Activated T-cell treated with anti-CD3 and anti-CD28 coated beads for 24 hours (primary cell): ENCODE results near the gene ADGB.
"Not testable (repeated sequence)": the region's sequence is repeated elsewhere in the genome, so short reads cannot be mapped to it uniquely, and the experiment has no call there.

Experiments
- DNase-seq: peaks from one replicate; pipeline ENCODE4 v3.0.0-alpha.2; 2020; ENCODE audit warnings: low read depth

ADGB gene

DNA sequence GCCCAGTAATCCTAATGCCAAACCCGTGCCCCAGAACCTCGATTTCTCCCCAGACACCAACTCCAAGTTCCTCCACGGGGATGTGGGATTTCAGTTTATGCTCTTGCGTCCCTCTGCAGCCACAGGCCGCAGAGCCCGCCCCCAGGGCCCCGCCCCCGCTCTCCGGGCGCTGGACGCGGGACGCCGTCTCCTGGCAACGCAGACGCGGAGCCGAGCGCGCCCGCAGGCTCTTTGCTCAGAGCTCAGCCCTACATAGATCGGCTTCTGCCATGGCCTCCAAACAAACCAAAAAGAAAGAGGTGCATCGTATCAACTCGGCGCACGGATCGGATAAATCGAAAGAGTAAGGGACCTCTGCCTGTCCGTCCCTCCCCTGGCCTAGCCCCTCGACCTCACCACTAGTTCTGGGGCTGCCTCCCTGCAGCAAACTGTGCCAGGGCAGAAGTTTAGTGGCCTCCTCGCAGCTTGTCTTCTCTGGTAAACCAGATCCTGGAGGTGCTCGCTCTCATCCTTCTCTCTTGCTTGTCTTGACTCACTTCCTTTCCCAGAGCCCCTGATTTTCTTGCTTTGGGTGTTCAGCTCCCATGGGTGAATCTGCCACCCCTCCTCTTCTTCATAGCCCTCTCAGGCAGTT, at the start of gene ADGB:
ADGB (plus strand) TSS at position 201 of the 634 bp plus-strand sequence; CDS start at position 270, 69 bp downstream.
- DNase-seq, result no peak

DNA sequence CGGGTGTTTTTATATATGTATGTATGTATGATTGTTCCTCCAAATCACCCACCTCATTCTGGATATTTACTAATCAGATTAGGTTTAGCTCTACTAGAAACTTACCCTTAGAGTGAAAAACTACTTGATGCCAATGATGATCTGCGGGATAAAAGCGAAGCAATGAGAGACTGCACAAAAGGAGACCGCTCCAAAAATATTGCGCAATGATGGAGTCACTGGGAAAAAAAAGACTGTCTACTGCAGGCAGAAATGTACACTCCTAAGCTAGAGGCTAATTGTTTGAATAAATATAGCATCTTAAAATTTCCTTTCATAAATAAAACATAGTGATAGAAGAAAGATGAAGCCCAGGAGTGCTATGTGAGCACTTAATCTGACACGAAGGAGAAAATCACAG, 47.9 kb upstream of the ADGB start:
- DNase-seq, result no peak

DNA sequence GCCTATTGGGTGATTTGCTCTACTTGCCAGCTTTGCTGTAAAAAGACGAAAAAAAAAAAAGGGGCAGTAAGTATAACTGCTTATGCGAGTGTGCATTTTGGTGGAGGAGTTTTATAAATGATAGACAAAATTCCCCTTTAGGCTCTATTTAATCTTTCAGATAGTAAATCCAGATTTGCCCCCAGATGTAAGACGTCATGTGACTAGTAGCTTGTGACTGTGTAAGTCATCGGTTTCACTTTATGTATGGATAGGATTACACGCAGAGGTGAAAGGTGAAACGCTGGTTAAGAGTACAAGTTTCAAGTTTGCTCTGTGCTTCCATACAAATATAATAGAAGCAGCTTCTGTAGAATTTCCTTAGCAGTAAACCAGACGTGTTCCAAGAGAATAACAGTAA, 47.2 kb upstream of the ADGB start:
- DNase-seq, result no peak

DNA sequence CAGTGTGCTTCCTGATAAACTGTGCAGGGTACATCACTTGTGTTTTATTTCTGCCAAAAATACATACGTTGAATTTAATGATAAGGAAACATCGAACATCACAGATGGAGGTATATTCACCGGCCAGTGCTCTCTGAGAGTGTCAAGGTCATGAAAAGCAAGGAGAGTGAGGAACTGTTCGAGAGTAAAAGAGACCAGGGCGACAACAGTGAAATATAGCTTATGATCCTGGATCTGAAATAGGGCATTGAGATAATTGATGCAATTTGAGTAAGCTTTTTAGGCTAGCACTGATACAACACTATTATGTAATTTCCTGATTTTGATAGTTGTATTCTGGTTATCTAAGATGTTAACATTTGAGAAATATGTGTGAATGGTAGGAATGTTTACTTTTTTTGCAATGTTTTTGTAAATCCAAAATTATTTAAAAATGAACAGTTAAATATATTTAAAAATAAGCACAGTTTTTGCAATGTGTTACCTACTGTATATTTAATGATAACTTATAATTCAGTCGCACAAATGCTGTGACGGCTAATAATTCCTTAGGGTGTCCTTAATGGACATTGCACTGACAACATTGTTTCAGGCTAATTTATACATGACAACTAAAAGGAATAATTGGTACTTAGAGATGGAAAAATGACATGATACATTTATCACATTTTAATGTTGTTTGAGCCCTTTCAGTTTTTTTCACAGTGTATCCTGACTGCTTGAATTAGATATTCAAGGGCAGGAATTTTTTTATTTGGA, 45.2 kb upstream of the ADGB start:
- DNase-seq, result no peak

DNA sequence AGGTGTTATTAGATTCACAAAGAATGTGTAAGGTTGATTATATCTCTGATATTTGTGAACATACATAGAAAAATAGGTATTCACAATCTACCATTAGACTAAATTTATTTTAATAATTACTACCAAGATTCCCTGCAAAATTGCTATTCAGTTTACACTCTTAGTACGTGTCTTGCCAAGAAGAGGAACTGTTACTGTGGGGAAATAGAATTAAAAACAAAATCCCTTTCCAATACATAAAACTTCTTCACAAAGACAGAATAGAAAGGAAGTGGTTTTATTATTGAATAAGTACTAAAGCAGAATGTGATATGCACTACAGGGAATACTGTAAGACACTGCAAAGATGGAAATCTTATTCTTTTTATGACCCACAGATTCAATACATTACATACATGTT, 38.2 kb upstream of the ADGB start:
- DNase-seq, result no peak

DNA sequence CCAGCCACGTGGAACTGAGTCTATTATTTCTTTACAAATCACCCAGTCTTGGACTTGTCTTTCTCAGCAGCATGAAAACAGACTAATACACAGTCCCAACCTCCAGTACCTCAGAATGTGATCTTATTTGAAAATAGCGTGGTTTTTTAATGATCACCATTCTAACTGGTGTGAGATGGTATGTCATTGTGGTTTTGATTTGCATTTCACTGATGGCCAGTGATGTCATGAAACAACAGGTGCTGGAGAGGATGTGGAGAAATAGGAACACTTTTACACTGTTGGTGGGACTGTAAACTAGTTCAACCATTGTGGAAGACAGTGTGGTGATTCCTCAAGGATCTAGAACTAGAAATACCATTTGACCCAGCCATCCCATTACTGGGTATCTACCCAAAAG, 32.1 kb upstream of the ADGB start:
- DNase-seq, result not testable (repeated sequence)

DNA sequence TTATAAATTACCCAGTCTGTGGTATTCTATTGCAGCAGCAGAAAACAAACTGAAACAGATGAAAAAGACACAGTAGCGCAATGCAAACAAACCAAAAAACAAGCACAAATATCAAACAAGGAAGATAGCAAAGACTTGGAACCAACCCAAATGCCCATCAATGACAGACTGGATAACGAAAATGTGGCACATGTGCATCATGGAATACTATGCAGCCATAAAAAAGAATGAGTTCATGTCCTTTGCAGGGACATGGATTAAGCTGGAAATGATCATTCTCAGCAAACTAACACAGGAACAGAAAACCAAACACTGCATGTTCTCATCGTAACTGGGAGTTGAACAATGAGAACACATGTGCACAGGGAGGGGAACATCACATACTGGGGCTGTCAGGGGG, 30.2 kb upstream of the ADGB start:
- DNase-seq, result not testable (repeated sequence)

DNA sequence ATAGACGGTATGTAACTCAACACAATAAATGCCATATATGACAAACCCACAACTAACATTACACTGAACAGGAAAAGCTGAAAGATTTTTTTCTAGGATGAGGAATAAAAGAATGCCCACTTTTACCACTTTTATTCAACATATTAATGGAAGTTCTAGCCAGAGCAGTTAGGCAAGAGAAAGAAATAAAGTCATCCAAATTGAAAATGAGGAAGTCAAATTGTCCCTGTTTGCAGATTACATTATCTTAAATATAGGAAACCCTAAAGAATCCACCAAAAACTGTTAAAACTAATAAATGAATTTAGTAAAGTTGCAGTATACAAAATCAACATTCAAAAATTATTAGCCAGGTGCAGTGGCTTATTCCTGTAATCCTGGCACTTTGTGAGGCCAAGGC, 24.6 kb upstream of the ADGB start:
- DNase-seq, result no peak

DNA sequence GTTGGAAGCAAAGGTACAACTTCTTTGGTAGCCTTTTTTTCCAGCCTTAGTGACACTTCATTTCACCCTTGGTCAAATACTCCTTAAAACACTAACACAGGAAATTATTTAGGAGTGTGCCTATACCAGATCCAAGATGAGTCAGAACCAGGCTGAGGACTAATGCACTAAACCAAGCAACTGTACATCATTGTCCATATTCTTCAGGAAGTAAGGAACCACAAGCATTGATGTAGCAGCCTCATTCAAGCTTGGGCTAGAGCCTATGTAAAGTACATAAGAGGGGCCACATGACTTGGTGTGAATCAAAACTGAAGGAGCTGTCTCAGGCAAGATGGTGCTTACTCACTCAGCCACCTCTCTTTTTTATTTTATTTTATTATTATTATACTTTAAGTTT, 20.7 kb upstream of the ADGB start:
- no peak for DNase-seq

DNA sequence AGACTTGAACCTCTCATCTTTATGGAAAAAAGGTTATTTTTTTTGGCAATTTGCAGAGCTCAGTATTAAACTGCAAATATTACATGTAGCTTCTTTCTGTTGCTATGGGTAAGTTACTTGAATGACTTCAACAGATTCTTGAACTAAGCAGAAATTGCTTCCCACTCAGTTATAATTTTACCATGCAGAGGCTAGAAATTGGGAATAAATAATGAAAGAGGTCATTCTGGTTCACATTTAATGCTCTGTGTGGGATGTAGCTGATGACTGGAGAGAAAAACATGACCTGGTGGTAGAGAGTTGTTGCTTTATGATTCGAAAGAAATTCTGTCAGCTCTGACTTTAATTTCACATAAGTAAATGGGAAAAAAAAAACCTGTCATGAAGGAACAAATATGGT, 16.8 kb upstream of the ADGB start:
- DNase-seq, result no peak

DNA sequence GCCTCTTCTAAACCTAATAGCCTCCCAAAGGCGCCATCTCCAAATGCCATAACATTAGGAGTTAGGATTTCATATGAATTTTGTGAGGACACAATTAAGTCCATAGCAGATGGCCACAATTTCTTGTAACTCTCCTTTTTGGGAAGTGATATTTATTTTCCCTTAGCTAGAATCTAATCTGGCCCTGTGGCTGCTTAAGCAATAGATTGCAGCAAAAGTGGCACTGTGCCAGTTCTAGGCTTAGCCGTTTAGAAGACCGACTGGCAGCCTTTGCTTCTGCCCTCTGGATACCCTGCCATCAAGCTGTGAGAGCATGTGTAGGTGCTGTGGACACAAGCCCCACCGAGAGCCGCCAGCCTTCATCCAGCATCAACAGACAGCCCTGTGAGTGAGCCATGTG, 15.9 kb upstream of the ADGB start:
- DNase-seq, result no peak

DNA sequence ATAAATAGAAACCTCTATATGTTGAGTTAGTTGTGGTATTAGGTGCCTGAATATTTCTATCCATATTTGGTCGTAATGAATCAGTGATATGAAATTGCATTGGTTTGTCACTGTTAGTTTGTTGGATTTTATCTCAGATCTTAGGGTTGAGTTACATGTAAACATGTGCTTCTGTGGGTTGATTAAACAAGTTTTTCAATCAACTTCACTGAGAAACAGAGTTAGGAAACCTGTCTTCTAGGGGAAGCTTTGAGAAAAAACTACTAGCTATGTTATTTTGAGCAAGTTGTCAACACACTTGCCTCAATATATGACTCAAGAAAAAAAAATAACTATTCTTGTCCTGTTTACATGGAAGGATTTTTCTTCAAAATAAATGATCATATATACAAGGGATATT, 14.8 kb upstream of the ADGB start:
- no peak for DNase-seq

DNA sequence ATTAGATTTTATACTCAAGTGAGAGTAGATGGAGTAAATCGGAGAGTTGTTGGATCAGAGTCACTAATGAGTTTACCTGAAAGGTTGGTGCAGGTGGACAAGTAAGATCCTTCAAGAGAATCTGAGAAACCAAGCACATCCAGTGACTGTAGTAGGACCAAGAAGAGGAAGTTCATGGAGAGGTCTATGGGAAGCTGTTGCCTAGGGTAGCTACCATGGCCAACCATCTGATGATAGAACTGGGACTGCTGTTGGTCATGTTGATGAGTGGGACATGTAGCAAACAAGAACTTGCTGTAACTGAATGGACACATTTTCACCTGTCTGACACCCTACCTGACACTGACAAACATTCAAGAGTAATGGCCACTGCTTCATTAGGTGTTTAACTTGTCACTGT, 11.3 kb upstream of the ADGB start:
- DNase-seq, result no peak

DNA sequence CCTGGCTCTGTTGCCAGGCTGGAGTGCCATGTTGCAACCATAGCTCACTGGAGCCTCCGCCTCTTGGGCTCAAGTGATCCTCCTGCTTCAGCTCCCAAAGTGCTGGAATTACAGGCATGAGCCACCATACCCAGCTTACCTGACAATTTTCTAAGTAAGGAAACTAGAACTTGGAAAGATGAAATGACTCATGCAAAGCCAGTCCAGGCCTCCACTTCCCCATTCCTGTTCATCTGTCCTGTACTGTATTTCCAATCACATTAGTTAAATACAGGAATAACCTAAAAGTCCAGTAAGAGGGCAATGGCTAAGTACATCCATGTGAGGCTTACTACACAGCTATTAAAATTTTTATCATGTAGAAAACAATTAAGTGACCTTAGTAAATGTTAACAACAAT, 8.3 kb upstream of the ADGB start:
- no peak for DNase-seq

DNA sequence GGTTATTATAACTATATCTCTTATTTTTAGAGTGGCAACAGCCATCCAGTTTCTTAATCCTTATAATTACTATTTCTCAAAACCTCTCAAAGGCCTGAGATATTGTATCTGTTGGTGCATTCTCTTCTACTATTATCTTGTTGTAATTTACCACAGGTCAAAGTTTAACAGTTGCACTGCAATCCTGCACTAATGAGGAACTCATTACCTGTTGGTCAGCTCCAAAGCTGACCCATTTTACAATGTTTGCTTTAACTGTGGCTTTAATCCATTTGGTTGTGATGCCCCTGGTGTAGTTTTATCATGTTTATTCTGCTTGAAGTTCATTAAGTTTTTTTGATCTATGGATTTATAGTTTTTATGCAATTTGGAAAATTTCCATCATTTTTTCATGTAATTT, 6.3 kb upstream of the ADGB start:
- no peak for DNase-seq

DNA sequence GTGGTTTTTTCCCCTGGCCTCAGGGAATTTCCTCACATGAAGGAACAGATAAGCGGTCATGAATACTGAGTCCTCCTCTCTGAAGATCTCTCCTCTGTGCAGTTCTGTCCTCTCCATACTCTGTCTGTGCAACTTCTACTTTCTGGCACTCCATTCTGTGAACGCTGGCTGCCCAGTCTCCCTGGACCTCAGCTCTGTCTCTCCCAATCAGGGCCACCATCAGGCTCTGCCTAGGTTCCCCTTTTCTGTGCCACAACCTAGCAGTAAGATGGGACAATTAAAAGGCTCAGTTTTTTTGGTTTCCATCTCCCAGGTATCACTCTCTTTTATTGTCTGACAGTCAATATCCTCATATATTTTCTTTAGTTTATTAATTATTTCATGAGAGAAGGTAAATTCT, 4.8 kb upstream of the ADGB start:
- DNase-seq, result no peak

DNA sequence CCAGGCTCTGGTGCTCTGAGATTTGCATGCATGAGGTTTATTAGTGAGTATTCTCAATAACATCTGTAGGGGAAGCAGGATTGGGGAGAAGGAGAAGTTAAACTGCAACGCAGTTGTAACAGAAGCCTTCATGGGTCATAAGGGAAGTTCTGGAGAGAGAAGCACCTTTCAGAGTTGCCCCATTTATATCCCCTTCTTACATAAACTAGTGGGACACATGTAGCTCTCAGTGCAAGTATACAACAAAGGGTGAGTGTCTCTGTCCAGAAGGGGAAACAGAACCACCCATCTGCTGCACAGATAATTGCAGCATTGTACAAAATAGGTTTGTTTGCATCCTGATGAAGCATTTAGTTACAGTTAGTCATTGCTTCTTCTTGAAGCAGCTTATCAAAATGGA, 4.3 kb upstream of the ADGB start:
- no peak for DNase-seq

DNA sequence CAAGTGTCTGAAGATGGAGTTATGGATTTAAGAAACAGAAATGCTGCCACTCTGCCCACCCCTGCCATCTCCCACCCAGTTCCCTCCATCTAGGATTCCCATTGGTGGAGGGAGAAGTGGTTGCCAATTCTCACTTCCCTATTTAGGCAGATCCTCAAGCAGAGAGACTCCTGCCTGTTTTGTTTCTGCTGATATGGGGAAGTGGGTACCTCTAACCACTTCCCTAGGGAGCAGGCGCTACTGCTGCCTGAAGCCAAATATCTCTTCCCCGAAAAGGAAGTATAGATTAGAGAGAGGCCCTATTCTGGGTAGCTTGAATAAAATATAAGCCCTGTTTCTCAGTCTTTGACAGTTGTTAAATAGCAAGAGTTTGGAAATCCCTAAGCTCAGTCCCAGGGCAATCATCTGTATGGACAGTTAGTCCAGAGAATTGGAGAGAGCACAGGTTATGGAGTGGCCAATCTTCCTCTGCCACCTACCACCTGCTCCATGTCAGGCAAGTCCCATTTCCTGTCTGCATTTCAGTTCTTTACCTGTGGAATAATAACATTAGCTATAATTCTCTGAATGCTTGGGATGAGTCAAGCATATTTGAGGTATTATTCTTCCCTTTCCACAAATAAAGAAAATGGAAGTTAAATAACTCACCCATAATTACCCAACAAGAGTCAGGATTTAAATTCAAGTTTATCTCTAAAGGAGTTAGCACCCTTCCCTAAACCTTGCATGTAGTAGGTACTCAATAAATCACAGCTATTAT, 2.6 kb upstream of the ADGB start:
- no peak for DNase-seq

DNA sequence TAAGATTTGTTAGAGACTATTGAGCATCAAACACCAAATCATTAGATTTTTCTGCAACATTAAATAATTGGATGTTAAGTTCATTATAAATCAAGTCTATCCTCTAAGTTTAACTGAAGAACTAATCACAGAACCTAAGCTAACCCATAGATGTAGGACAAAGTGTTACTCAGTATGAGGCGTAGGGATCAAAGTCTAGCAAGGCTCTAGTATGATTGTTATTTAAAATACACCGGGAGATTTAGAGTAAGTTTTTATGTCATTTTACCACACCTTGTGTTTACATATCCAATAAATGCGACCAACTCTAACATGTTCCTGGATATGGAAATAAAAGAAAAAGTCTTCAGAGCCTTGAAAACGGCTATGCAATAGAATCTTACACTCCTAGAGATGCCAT, 2.6 kb downstream of the ADGB start:
- no peak for DNase-seq

DNA sequence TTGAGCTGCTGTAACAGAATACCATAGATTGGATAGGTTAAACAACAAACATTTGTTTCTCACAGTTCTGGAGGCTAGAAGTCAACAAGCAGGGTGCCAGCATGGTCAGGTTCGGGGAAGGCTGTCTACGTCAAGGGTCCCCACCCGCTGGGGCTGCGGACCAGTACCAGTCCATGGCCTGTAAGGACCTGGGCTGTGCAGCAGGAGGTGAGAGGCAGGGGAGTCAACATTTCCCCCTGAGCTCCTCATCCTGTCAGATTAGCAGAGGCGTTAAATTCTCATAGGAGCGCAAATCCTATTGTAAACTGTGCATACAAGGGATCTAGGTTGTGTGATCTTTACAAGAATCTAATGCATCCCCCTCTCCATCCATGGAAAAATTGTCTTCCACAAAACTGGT, 3.8 kb downstream of the ADGB start:
- DNase-seq, result no peak

DNA sequence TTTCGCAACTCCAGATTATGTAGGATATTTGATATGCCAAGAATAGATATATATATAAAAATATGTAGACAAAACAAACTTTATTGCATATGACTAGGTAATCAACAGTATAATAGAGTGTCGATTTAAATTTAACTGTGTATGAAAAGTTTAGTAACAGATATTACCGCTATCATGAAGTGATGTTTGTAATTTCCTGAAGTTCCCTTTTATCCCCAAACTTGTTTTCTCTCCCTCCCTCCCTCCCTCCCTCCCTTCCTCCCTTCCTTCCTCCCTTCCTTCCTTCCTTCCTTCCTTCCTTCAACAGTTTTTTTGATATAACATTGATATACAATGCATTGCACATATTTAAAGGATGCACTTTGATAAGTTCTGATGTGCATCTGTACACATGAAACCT, 15.2 kb downstream of the ADGB start:
- DNase-seq, result no peak

DNA sequence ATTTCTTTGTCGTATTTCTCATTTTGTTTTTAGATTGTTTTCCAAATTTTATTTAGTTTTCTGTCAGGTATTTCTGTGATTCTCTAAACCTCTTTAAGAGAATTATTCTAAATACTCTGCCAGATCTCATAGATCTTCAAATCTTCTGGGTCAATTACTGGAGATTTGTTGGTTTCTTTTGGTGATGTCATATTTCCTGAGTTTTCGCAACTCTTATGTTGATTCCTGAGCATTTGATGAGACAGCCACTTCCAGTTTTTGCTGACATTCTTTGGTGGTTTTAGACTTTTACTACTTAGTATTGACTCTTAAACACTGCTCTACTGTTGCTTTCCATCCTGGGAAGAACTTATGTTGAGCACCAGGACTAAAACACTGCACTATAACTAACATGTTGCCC, 21.9 kb downstream of the ADGB start:
- no peak for DNase-seq

DNA sequence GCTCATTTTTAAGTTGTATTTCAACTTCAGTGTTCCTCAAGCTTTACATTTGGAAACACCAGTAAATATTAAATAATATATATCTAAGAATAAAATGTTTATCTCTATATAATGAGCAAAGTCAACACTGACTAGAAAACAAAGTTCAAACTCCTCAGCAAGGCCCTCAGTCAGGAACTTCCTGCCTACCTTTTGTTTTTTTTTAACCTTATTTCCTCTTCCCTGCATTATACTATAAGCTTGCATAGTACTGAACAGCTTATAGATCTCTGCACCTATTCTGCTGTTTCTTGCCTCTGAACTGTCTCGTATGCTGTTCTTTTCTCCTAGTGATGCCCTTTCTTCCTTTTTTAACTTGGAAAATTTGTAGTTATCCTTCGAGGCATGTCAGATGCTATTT, 29.6 kb downstream of the ADGB start:
- DNase-seq, result no peak
